DMS79 (cell line): ENCODE measurements around the gene FCHSD2.
"Not testable (repeated sequence)": the region's sequence is repeated elsewhere in the genome, so short reads cannot be mapped to it uniquely, and the experiment has no call there.

Source experiments
- DNase-seq: peaks from one replicate; lab custom pipeline; 2025; lab: John Stamatoyannopoulos, UW

FCHSD2 gene

DNA sequence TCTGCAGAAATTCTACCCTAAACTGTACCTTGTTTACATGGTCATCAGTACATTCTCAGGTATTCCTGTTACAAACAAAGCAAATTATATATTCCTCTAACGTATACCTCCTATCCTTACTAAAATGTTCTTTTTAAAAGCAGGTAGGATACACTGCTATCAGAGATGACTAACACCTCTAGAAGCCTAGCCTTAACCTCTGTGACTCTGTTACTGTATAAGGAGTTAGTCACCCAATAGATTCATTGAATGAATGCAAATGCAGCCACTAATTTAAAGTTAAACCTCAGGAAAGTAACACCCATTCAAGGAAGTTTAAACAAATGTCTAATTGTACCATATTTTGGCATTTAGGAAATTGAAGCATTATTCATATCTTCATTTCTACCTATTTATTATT is 82.2 kb downstream of the FCHSD2 start:
- no peak for DNase-seq

GRCh38 chr11:73058989-73059674 is 83.0 kb downstream of the FCHSD2 start:
- no peak for DNase-seq

- no peak for DNase-seq
Observed at GRCh38 chr11:73055655-73056354, 86.3 kb downstream of the FCHSD2 start.

- DNase-seq, result no peak
Observed at GRCh38 chr11:73055002-73055401, 87.1 kb downstream of the FCHSD2 start.

- no peak for DNase-seq
Observed at GRCh38 chr11:73053964-73054363, 88.2 kb downstream of the FCHSD2 start.

DNA sequence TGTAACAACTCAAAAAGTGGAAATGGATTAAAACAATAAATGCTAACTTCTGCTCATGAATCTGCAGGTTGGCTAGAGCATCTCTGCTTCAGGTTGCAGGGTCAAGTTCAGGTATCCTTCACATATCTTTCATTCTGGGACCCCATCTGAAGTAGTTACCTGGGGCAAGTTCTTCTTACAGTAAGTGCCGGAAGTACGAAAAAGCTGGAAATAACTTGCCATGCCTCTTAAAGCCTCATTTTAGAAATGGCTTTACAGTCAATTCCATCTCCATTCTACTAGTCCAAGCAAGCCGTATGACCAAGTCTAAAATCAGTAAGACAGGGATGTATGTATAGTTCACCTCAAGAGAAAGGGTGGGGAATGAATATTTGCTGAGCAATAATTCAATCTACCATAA is 93.7 kb downstream of the FCHSD2 start:
- no peak for DNase-seq

GRCh38 chr11:73047773-73048371 is 94.2 kb downstream of the FCHSD2 start:
- DNase-seq, result no peak

GRCh38 chr11:73040046-73040445 is 102.1 kb downstream of the FCHSD2 start:
- no peak for DNase-seq

DNA sequence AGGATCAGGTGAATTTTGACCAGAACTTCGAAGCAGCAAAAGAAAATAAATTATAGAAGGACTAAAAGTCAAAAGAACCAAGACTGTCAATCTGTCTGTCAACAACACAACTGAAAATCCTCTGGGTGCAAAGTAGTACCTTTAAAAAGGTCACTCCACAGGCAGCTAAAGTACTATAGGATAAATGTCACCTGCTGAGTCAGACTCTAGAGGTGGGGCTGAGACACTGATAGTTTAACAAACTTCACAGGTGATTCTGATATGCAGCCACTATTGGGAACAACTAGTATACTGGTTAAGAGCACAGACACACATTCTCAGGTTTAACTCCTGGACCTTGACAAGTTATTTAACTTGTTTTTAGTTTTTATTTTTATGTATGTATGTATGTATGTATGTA is 107.3 kb downstream of the FCHSD2 start:
- DNase-seq, result no peak

DNA sequence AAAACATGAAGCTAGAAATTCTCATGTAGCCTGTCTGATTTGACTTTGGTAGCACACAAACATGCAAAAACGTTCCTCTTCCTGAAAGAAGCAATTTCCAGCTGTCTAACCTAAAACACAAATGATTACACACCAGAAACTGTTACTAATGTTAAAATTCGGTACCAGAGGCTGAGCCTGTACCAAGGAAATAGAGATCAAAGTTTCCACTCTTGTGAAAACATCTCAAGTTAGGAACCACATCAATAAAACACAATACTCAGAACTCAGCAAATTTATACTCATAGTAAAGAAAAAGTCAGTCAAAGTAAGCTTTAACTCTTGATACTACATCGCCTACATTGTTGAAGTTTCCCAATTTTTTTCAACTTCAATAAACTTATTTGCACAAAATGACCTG is 107.8 kb downstream of the FCHSD2 start:
- no peak for DNase-seq

GRCh38 chr11:73030130-73030529 is 112.0 kb downstream of the FCHSD2 start:
- DNase-seq, result no peak

DNA sequence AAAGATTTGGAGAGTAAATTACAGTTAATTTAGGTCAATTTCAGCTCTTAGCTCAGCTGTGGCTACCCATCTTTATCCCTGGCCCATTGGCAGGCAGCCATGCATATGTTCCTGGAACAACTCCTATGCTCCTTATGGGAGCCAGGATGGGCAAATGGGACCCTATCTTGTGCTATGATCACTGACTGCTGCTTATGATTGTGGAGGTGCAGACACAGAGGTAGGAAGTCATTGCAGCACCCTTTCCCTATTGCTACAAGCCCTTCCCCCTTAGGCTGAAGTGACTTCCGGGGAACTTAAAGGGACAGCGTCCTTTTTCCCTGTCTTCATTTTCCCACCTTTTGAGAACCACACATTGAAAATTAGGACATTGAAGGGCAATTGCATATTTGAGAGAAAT is 112.7 kb downstream of the FCHSD2 start:
- no peak for DNase-seq

- no peak for DNase-seq
Observed at GRCh38 chr11:73028611-73029010, 113.5 kb downstream of the FCHSD2 start.

GRCh38 chr11:73027840-73028239 is 114.3 kb downstream of the FCHSD2 start:
- DNase-seq, result not testable (repeated sequence)

GRCh38 chr11:73024639-73025038 is 117.5 kb downstream of the FCHSD2 start:
- DNase-seq, result no peak

DNA sequence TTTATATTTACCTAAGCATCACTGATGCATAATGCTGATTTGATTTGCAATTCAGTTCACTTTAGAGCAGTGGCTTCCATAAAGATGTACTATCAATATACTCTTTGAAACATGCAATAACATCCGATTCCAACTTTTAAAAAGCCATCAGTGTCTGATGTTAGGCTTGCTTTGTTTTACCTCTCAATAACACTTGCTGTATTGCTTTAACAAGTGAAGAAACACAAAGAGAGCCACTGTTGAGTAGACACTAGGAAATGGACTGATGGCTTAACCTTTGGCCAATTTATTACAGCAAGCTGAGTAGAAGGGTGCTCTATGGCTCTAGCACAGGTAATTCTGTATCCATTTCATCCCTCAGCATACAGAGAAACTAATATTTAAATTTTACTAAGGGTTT is 122.1 kb downstream of the FCHSD2 start:
- no peak for DNase-seq

- DNase-seq, result no peak
Observed at GRCh38 chr11:73019449-73019848, 122.7 kb downstream of the FCHSD2 start.

GRCh38 chr11:73018856-73019255 is 123.3 kb downstream of the FCHSD2 start:
- DNase-seq, result no peak

- DNase-seq, result no peak
Observed at GRCh38 chr11:73017024-73017751, 124.9 kb downstream of the FCHSD2 start.

DNA sequence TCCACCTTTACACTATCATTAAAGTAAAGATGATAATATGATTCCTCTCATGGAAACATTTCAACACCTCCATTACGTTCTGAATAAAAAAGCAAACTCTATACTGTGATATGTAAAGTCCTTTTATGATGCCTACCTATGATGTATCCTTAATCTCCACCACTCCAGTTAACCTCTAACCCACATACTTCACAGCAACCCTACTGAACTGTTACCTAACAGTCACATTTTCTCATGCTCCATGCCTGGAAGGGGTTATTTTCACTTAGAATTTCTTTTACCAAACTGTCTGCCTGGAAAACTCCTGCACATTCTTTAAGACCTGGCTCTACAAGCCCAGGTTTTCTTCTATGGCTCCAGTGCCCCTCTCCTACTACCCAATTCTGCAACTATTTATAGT is 129.1 kb downstream of the FCHSD2 start:
- no peak for DNase-seq

- no peak for DNase-seq
Observed at GRCh38 chr11:73012121-73012863, 129.8 kb downstream of the FCHSD2 start.
